GM18520 (cell line): ENCODE data around the gene SIK3.

Experiments used
- ATAC-seq: cut with Tn5 transposase; IDR thresholded peaks from one replicate; pipeline ENCODE4 v1.9.1; 2021; ENCODE audit not compliant: unreplicated experiment

The SIK3 gene

GRCh38 chr11:116829525-116830183, 268.6 kb downstream of the SIK3 start, which contains the start of gene APOC3:
Gene APOC3 (plus strand): TSS chr11:116829907. CDS start chr11:116830583, 676 bp downstream.
- no peak for ATAC-seq

DNA sequence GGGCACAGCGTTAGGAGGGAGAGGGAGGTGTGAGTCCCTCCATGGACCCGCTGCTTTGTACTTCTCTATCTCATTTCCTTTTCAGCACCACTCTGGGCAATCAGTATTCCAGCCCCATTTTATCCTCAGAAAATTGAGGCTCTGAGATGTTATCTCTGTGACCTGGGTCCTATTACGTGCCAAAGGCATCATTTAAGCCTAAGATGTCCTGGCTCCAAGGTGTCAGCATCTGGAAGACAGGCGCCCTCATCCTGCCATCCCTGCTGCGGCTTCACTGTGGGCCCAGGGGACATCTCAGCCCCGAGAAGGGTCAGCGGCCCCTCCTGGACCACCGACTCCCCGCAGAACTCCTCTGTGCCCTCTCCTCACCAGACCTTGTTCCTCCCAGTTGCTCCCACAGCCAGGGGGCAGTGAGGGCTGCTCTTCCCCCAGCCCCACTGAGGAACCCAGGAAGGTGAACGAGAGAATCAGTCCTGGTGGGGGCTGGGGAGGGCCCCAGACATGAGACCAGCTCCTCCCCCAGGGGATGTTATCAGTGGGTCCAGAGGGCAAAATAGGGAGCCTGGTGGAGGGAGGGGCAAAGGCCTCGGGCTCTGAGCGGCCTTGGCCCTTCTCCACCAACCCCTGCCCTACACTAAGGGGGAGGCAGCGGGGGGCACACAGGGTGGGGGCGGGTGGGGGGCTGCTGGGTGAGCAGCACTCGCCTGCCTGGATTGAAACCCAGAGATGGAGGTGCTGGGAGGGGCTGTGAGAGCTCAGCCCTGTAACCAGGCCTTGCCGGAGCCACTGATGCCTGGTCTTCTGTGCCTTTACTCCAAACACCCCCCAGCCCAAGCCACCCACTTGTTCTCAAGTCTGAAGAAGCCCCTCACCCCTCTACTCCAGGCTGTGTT, 269.4 kb downstream of the SIK3 start:
- ATAC-seq: no peak

- ATAC-seq: no peak
Observed at GRCh38 chr11:116827461-116827860, 270.8 kb downstream of the SIK3 start.

- no peak for ATAC-seq
Observed at GRCh38 chr11:116826751-116827431, 271.3 kb downstream of the SIK3 start.

DNA sequence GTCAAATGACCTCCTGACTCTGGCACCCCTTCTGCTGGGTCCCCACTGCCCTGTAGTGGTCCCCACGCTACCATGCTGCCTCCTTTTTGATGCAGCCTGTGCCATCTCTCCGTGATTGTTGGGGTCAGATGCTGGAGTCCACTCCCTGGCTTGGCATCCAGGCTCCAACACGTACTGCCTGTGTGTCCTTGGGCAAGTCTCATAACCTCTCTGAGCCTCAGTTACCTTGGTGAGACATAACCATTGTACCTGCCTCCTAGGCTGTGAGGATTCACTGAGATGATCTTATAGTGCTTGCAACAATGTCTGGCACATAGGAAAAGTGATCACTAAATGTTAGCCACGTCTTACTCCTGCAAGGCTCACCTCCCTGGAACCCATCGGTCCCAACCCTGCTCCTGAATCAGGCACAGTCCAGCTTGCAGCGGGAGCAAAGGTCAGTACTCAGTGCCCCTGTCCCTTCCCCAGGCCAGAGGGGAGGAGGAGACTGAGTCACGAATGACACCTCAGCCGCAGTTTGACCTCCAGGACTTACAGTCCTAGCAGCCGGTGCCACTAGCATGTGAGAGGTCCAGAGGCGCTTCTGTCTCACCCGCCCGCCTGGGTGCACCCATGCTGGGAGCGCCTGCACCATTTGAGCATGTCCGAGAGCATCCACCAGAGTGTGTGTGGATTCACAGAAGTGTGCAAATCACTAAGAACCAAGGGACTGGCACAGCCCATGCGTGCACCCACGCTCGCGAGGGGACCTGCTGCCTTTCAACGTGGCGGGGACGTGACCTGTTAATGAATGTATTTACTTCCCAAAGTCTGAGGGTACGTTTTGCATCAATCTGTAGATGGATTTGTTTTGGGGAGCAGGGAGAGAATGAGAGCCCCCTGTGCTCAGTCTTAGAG, 272.1 kb downstream of the SIK3 start:
- ATAC-seq: no peak

- ATAC-seq: no peak
Observed at GRCh38 chr11:116825434-116825833, 272.8 kb downstream of the SIK3 start.

DNA sequence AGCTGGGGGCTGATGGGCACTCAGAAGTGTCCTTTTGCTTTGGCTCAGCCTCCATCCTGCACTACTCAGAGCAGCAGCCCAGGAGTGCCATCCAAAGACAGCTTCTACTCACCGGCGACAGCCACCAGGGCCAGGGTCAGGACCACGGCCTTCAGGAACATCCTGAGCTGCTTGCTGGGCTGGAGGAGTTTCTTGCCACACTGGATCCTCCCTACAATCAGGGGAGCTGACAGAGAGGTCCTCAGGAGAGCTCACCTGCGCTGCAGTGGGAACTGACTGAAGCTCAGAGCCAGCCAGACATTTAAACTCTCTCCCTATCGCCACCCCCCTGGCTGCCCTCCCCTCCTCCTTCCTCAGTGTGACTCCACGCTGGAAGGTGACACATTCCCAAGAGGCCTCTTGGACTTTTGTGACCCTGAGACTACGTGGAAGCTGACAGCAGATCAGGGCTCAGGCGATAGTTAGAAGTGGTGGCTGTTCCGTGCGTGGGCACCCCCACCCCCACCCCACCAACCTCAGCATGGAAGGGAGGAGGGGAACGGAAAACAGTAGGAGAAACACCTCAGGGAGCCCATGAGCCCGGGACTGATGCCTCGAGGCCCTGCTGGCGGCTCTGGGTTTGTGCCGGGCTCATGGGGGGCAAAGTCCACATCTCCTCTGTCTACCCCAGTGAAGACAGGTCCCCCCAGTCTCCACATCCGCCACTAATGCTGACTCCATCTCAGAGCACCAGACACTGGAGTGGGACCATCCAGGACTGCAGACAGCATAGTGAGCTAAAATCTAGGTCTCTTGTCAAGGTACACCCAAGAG, 275.0 kb downstream of the SIK3 start, which contains the start of gene APOA4:
TSS of gene APOA4 (minus strand) at position 274 of the 813 bp plus-strand sequence. CDS start at position 161, 113 bp downstream.
- ATAC-seq: no peak

DNA sequence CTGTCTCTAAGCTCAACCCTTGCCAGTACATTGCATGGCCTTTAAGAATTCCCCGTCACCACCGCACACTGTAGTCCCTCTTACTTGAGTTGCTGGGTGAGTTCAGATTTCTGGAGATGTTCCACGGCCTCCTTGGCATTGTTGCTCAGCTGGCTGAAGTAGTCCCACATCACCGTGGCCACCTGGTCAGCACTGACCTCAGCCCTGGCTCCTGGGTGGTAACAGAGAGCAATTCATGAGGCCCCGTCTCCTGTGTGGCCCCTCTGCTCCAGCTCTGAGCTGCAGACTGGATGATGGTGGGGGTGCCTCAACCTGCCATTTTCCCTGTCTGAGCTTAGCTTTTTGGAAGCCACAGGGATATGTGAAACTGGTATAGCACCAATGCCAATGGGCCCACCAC, 275.7 kb downstream of the SIK3 start:
- no peak for ATAC-seq

GRCh38 chr11:116821050-116821918, 276.9 kb downstream of the SIK3 start:
- no peak for ATAC-seq

DNA sequence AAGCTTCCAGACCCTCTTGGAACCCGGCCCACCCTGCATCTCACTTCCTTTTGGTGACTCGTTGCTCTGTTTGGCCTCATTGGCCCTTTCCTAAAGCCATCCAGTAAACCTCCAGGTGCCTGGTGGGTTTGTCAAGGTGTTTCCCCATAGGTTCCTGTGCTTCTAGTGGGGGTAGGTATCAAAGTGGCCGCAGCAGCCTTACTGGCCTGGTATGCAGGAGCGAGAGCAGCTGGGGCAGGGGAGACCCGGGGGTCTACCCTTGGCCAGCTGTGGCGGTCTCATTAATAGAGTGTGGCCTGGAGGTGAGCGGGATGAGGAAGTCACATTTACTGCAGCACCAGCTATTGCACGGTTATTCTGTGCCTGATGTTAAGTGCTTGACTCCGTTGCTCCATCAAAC, 279.2 kb downstream of the SIK3 start:
- ATAC-seq: no peak

DNA sequence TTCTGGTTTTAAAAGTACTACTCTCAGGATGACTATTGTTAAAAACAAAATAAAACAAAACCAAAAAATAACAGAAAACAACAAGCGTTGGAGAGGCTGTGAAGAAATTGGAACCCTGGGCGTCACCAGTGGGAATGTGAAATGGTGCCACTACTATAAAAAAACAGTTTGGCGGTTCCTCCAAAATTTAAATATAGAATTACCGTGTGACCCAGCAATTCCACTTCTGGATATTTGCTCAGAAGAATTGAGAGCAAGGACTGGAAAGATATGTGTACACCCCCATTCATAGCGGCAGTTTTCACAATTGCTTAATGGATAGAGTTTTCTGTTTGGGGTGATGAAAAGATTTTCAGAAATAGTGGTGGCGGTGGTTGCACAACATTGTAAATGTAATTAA, 283.7 kb downstream of the SIK3 start:
- no peak for ATAC-seq

- no peak for ATAC-seq
Observed at GRCh38 chr11:116813781-116814471, 284.3 kb downstream of the SIK3 start.

DNA sequence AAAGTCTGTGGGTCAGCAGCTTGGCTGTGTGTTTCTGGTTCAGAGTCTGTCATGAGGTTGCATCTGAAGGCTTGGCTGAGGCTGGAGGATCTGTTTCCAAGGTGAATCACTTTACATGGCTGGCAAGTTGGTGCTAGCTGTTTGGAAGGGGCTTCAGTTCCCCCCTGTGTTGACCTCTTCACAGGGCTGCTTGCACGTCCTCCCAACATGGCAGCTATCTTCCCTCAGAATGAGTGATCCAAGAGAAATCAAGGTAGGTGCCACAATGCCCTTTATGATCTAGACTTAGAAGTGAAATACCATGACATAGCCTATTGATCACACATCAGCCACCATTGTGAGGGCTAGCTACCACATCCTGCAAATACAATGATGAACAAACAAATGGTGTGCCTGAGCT, 285.1 kb downstream of the SIK3 start:
- ATAC-seq: no peak

DNA sequence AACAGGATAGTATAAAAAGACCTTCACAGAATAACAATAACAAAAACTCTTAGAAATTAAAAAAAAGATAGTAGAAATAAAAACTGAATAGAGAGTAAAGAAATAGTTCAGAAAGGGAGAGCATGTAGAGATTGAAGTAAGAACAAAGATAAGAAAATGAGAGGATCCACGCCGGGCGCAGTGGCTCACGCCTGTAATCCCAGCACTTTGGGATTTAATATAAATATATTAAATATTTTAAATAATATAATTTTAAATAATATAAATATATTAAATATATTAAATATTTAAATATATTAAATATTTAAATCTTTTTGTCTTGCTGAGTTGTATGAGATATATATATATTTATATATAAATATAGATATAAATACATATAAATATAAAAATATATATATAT, 286.1 kb downstream of the SIK3 start:
- ATAC-seq: no peak

DNA sequence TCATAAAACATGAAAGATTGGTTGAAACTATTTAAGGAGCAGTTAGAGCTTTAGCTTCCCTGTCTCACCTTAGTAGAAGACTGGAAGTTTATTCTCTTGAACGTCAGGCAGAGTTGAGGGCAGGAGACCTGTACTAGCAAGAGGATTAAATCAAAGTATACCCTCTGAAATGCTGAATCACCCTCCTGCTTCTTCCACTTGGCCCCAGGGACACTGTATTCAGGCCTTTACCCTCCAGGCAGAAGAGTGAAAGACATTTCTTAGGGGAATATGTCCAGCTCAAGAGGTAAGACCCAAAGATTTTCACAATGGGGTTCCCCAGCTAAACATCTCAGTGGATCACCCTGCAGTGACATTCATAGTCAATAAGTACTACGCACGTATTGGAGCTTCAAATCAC, 287.0 kb downstream of the SIK3 start:
- no peak for ATAC-seq

DNA sequence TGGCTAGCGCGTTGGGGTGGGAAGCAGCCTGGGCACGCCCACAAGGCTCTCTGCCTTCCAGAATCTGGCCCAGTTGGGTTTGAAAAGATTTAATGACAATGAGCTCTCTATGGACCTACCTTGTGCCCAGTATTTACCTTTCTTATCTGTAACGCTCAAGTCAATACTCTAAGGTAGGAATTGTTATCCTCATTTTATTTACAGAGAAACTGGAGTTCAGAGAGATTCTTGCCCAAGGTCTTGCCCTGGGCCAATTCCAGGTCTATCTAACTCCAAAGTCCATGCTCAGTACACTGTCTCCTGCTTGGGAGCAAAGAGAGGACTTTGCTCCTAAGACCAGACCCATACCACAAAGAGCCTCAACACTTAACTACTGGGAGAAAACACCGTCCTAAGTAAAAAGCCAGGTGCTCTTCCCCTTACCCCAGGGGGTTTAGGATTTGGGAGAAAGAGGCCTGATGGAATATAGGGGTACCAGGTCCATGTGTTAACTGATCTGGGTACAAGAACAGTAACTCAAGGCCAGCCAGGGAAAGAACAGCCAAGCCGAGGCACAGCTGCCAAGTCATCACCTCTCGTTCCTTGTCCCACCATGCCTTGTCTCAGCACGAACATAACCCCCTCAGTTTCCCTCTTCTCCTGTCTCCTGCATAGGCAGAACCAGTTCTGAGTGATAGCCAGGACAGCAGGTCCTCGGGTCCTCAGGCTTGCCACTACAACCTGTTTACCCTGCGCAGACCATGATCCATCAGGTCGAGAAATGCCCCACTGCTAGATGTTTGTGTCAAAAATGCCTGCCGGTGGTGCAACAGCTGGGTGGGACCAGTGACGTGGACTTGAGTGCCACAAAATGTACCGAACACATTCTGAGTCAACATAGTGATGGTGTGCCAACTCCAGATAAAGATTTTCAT, 289.7 kb downstream of the SIK3 start:
- ATAC-seq: no peak

- no peak for ATAC-seq
Observed at GRCh38 chr11:116807601-116808261, 290.5 kb downstream of the SIK3 start.
